Measurements from ENCODE around the gene KRT4.

KRT4 gene

DNA sequence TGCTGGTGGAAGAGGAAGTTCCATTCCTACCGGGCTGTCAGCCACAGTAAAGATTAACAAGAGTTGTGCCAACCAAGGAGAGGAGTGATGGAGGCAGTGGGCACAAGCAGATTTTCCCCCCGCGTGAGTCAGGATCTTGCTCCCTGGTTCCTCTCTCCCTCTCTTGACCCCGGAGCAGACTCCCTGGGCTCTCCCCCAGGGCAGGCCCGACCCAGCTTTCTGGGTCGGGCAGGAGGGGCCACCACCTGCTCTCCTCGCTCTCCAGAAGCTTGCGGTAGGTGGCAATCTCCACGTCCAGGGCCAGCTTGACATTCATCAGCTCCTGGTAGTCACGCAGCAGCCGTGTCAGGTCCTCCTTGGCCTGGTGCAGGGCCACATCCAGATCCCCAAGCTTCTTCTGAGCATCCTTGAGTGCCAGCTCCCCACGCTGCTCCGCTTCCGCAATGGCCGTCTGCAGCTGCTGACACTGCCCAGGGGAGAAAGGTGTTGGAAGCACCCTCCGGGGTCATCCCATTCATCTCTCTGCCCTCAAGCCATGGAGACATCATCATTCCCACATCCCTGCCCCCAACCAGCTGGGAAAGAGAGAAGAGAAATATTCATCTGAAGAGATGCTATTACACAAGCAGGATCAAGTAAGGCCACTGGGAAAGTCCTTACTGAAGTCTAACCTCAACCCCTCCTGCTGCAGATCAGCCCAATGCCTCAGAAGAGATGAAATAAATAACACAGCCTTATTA is 9.0 kb upstream of the KRT4 start:
- no peak overlapping the region for H3K4me2 ChIP-seq
- H3K9ac ChIP-seq, result no peak overlapping the region
- H3K27ac ChIP-seq, result no peak overlapping the region
- no peaks in the 10 kb centered on the region for H3K27me3 ChIP-seq
- no peaks in the 10 kb centered on the region for H3K9me3 ChIP-seq
- H3K4me3 ChIP-seq, result no peak overlapping the region
- H3K36me3 ChIP-seq, result no peaks in the 10 kb centered on the region
- no peaks in the 10 kb centered on the region for H4K20me1 ChIP-seq
- no peaks in the 10 kb centered on the region for H3K4me1 ChIP-seq
- no peak for TF ChIP-seq Cebpa-rat (IDR thresholded peaks at IDR 0.05)

DNA sequence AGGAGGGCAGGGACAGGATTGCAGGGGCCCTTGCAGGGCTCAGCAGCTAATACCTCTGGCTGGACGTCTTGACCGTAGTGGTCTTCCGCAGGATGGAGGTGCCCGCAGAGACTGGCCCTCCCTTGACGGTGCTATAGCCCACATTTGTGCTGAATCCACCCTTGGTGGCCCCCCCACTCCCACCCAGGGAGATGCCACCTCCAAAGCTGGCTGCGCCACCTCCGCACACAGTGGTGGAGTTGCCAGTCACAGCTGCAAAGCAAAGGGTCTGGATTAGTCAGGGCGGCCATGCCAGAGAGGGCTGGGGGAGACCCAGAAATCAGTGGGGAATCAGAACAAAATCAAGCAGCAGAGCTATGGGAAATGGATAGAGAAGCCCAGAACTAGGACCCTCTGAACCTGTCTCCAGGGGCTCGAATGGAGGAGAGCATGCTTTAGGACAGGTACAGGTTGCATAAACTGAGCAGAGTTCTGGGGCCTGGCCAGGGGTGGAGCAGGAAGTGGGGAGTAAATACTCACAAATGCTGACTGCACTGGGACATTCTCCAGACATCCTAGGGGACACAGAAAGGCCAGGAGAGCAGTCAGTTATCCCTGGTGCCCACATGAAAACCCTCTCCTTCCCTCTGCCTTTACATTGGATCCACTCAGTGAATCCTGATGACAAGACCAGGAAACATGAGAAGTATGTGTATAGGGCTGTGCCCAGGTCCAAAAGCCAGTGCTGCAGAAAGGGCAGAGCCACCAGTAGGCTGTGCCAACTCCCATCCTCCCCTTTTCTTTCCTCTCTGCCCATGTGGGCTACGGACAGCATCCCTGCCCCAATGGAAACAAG is 8.1 kb upstream of the KRT4 start:
- H3K9ac ChIP-seq, result no peak overlapping the region
- no peak overlapping the region for H3K27ac ChIP-seq
- H3K36me3 ChIP-seq, result no peaks in the 10 kb centered on the region
- no peak for TF ChIP-seq Cebpa-rat (IDR thresholded peaks at IDR 0.05)
- H3K4me3 ChIP-seq, result no peak overlapping the region
- H3K4me2 ChIP-seq, result no peak overlapping the region
- no peaks in the 10 kb centered on the region for H3K4me1 ChIP-seq
- no peaks in the 10 kb centered on the region for H3K27me3 ChIP-seq
- H3K9me3 ChIP-seq, result no peaks in the 10 kb centered on the region
- H4K20me1 ChIP-seq, result no peaks in the 10 kb centered on the region

DNA sequence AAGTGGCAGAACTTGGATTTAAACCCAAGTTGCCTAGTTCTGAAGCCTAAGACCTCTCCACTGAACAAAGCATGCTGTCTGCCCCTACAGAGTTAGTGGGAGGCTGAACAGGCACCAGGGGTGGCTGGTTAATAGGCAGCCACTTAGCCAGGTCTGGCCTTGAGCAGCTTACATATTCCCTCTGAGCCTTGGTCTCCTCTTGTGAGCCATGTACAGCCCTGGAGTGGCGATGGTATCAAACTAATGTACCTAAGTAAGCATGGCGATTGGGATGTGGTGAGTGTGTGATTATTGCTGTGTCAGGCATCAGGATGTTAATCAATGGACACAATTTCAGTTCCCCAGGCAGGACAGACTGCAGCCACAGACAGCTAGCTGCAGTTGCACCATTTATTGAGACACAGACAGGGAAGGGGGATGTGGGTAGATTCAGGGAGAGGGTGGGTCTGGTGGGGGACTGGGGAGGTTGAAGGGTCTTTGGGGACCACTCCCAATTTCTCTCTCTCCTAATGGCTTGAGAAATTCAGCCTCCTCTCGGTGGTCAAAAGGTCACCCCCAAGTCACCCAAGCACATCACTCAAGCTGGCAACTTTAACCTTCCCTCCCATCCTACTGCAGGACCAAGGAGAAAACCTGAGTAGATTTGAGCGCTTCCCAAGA is 7.3 kb upstream of the KRT4 start:
- no peak for TF ChIP-seq Cebpa-rat (IDR thresholded peaks at IDR 0.05)
- H3K9me3 ChIP-seq, result no peaks in the 10 kb centered on the region
- H3K27me3 ChIP-seq, result no peaks in the 10 kb centered on the region
- no peaks in the 10 kb centered on the region for H3K4me1 ChIP-seq
- no peak overlapping the region for H3K27ac ChIP-seq
- no peak overlapping the region for H3K4me3 ChIP-seq
- H3K36me3 ChIP-seq, result no peaks in the 10 kb centered on the region
- no peak overlapping the region for H3K9ac ChIP-seq
- H4K20me1 ChIP-seq, result no peaks in the 10 kb centered on the region
- no peak overlapping the region for H3K4me2 ChIP-seq

DNA sequence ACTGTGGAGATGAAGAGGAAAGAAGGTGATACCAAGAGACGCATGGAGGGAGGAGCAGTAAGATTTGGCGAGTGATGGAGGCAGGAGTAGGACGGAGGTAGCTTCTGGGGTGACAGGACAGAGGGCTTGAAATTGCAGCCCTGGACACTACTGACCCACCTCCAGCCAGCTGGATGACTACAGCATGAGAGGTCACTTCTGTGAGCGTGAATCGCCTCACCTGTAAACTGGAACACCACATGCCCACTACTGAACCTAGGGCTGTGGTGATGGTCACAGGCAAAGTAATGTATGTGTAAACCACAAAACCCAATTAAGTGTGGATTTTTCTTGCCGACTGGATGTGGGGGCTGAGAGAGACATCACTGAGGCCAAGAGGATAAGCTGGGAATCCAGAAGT is 6.6 kb upstream of the KRT4 start:
- Histone ChIP-seq H3K4me2 (no peak overlapping the region), H3K9ac (no peak overlapping the region), H3K27ac (no peak overlapping the region), H3K36me3 (no peaks in the 10 kb centered on the region), H4K20me1 (no peaks in the 10 kb centered on the region), H3K4me3 (no peak overlapping the region), H3K4me1 (no peaks in the 10 kb centered on the region), H3K27me3 (no peaks in the 10 kb centered on the region), H3K9me3 (no peaks in the 10 kb centered on the region)
- no peak for TF ChIP-seq Cebpa-rat (IDR thresholded peaks at IDR 0.05)

DNA sequence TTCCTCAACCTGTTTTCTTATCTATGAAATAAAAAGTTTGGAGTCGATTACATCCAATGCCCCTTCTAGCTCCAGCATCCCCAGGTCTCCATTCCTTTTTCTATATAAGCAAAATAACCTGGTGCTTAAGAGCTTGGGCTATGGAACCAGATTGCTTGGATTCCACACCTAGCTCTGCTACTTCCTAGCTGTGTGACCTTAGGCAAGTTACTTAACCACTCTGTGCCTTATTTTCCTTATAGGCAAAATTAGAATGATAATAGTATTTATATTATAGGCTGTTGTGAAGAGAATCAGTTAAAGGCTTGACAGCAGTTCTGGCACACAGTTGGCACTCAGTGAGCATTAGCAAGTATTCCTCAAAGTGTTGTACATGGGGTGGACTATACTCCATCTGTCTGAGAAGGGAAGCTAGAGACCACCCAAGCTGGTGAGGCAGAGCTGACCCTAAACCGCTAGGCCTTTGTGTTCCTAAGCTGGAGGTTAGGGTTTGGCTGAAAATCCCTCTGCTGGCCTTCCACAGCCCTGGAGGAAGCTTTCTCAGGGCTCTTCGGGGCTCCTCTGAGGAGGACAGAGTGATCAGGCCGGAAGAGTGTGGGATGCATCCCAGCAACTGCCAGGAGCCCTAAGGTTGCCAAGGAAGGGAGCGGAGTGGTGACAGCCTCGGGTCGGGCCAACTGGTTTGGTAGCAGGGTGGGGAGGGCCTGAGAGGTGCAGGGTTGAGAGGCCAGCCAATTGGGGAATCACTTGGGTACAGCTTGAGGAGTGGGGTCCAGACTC is 6.0 kb upstream of the KRT4 start:
- no peak for TF ChIP-seq Cebpa-rat (IDR thresholded peaks at IDR 0.05)
- H3K9me3 ChIP-seq, result no peaks in the 10 kb centered on the region
- no peak overlapping the region for H3K27ac ChIP-seq
- H3K36me3 ChIP-seq, result no peaks in the 10 kb centered on the region
- H3K4me2 ChIP-seq, result no peak overlapping the region
- no peaks in the 10 kb centered on the region for H3K27me3 ChIP-seq
- no peak overlapping the region for H3K9ac ChIP-seq
- no peaks in the 10 kb centered on the region for H3K4me1 ChIP-seq
- H4K20me1 ChIP-seq, result no peaks in the 10 kb centered on the region
- H3K4me3 ChIP-seq, result no peak overlapping the region

DNA sequence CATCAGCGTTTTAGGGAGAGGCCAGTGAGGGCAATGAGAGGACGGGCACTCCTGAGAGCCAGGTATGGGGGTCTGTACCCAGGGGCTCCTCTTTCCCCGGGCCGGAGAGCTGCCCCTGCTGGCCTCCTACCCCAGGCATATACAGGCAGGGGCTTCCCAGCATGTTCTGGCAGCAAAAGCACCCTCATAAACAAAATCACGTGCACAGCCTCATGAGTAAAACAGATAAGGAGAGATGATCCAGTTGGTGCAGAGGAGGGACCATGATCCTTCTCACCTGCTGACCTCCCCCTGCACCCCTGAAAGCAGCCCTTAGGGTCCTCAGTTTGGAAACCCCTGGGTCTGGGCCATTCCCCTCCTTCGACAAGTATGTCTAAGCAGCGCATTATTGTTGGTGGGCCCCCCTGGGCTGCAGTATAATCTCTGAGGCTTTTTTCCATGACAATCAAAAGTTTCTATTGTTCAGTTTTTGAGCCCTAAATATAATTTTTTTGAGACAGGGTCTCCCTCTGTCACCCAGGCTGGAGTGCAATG is 5.0 kb upstream of the KRT4 start:
- no peak overlapping the region for H3K4me2 ChIP-seq
- H3K9ac ChIP-seq, result no peak overlapping the region
- H3K4me1 ChIP-seq, result no peaks in the 10 kb centered on the region
- H4K20me1 ChIP-seq, result no peaks in the 10 kb centered on the region
- H3K36me3 ChIP-seq, result no peaks in the 10 kb centered on the region
- H3K9me3 ChIP-seq, result no peaks in the 10 kb centered on the region
- no peak overlapping the region for H3K27ac ChIP-seq
- H3K4me3 ChIP-seq, result no peak overlapping the region
- no peak for TF ChIP-seq Cebpa-rat (IDR thresholded peaks at IDR 0.05)
- H3K27me3 ChIP-seq, result no peaks in the 10 kb centered on the region

DNA sequence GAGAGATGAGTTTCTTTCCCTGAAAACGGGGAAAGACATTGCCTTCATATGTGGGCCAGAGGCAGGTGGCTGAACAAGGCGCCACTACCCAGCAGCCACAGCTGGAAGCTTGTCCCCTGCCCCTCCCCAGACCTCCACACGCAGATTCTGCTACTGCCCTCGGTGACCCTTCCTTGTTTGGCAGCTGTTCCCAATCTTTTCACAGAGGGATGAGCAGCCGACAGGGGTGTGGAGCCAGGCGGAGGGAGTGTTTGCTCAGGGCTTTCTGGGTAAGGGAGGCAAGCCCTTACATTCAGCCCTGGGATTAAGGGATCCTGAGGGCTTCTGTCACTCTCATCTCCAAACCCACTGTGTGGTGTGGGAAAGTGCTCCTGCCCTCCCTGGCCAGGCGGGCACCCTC is 4.5 kb upstream of the KRT4 start:
- no peaks in the 10 kb centered on the region for H3K36me3 ChIP-seq
- H3K4me2 ChIP-seq, result no peak overlapping the region
- no peaks in the 10 kb centered on the region for H3K4me1 ChIP-seq
- TF ChIP-seq Cebpa-rat (IDR thresholded peaks at IDR 0.05), result no peak
- H3K27me3 ChIP-seq, result no peaks in the 10 kb centered on the region
- H3K4me3 ChIP-seq, result no peak overlapping the region
- H3K9ac ChIP-seq, result no peak overlapping the region
- no peaks in the 10 kb centered on the region for H4K20me1 ChIP-seq
- H3K27ac ChIP-seq, result no peak overlapping the region
- H3K9me3 ChIP-seq, result no peaks in the 10 kb centered on the region

DNA sequence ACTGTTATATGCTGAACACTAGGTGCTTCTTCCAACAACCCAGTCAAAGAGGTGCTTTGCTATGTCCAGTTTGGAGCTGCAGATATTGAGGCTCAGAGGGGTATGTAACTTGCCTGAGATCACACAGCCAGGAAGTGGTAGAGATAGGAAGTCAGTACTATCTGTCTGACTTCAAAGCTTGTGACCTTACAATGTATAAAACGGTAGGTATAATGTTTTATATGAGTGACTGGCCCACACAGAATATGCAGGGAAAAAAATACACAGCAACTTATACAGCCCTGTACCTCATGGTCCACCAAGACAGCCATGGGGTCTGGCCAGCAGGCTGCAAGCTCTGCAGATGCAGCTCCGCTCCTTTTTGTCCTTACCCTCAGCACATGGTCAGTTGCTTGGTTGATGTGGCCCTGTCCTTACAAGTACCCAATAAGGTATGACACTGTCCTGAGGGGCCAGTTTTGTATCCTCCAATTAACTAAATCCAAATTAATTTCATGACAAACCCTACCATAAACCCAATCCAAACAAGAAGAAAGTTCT is 3.9 kb upstream of the KRT4 start:
- no peak for TF ChIP-seq Cebpa-rat (IDR thresholded peaks at IDR 0.05)
- Histone ChIP-seq H3K27ac (no peak overlapping the region), H3K36me3 (no peaks in the 10 kb centered on the region), H3K4me3 (no peak overlapping the region), H3K9ac (no peak overlapping the region), H4K20me1 (no peaks in the 10 kb centered on the region), H3K4me2 (no peak overlapping the region), H3K9me3 (no peaks in the 10 kb centered on the region), H3K27me3 (no peaks in the 10 kb centered on the region), H3K4me1 (no peaks in the 10 kb centered on the region)

DNA sequence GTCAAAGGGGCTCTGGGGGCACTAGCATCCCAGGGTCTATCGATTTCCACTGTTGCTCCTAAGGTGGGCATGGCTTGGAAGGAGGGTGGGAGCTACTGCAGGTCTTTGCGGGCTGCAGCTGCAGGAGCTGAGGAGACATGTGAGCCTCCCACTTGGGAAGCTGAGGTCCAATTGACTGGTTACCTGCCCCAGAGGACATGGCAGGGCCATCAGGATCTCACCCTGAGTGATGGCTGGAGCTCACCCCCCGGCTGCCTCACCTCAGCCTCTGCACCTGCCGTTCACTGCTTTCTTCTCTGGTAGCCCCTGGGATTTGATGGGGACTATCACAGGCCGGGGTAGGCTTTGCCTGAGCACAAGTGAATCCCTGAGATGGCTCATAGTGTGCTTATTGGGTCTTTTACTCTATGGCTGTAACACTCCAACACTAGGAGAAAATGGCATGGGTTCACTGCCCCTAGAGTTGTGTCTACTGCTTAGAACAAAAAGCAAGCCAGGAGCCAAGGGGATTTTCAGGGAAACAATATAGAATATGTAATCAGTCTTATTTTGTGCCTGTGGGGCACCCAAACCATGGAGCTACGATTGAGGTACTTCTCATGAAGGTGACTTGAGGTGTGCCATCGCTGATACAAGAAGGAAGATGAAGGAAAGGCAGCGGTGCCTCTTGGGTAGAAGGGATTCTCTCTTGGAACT is 3.2 kb upstream of the KRT4 start:
- no peaks in the 10 kb centered on the region for H3K36me3 ChIP-seq
- no peak overlapping the region for H3K27ac ChIP-seq
- H3K9me3 ChIP-seq, result no peaks in the 10 kb centered on the region
- no peak overlapping the region for H3K9ac ChIP-seq
- no peak overlapping the region for H3K4me3 ChIP-seq
- H3K4me2 ChIP-seq, result no peak overlapping the region
- H3K4me1 ChIP-seq, result no peaks in the 10 kb centered on the region
- H3K27me3 ChIP-seq, result no peaks in the 10 kb centered on the region
- no peak for TF ChIP-seq Cebpa-rat (IDR thresholded peaks at IDR 0.05)
- no peaks in the 10 kb centered on the region for H4K20me1 ChIP-seq

Measured in BLaER1 (cell line).